NT2/D1 (cell line): ENCODE measurements around the gene UBXN6.

Source experiments
- SUZ12 ChIP-seq: IDR thresholded peaks from 2 replicates; pipeline ENCODE4 v1.6.1; 2011; ENCODE audit not compliant: insufficient read length, insufficient read depth; ENCODE audit errors: extremely low read depth
- YY1 ChIP-seq: IDR thresholded peaks from 2 replicates; pipeline ENCODE4 v1.6.1; 2011; ENCODE audit not compliant: insufficient read length, insufficient read depth
- ZNF274 ChIP-seq: IDR thresholded peaks from 2 replicates; pipeline ENCODE4 v1.6.1; 2011; ENCODE audit warnings: mild to moderate bottlenecking, low read depth, low read length

DNA sequence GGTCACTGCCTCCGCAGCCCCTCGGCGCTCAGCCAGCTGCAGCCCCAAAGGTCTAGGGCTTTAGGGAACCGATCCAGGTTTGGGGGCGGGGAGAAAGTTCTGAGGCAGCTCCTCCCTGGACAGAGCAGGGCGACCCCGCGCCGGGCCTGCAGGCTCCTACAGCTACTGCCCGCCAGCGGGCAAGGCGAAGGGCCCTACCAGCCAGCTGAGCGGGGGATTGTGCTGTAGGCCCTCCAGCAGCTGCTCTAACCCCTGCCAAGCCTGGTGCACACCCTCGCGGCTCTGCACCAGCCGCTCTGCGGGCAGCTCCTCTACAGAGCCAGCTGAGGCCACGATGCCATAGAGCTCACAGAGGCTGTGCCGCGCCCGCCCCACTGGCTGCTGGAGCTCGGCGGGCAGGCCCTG, 46.7 kb upstream of the UBXN6 start:
- no peak for TF ChIP-seq ZNF274
- TF ChIP-seq YY1, result no peak
- no peak for TF ChIP-seq SUZ12
